ENCODE results near the gene ARHGAP21.

- no peak for TF ChIP-seq CTCF (IDR thresholded peaks at IDR 0.05)
- TF ChIP-seq POLR2A (IDR thresholded peaks at IDR 0.05), result no peak
These were observed 148.1 kb downstream of the ARHGAP21 start for GRCh38 chr10:24575481-24576002.

All from heart left ventricle (tissue), 13 donors.